Umbilical cord (tissue), 2 donors: ENCODE results near the gene CHCHD6. TPM values are rescaled to one million over a fixed set of nuclear protein-coding genes. Genes with fewer than 3 reads are reported as not detected.

Source experiments
- DNase-seq: peaks from one replicate; pipeline ENCODE4 v3.0.0-alpha.2; 2015; ENCODE audit warnings: low spot score
- total RNA-seq: library from RNA; depleted of rRNA; stranded (reverse); fragments of >200 nt; gene quantifications from one replicate; pipeline ENCODE4 v1.2.3, GENCODE V29; 2014; ENCODE audit warnings: low replicate concordance; ENCODE audit not compliant: insufficient read depth

The CHCHD6 gene
- total RNA-seq, result 11.8 TPM

- peak; percentile 96 for DNase-seq
Measured at GRCh38 chr3:126703512-126704493, at the start of gene CHCHD6. Gene CHCHD6, plus strand, starts transcription at chr3:126704240. Its CDS starts 73 bp downstream, at chr3:126704313.

- peak; percentile 71 for DNase-seq
Measured at GRCh38 chr3:126654571-126655383, 49.3 kb upstream of the CHCHD6 start, which contains the start of gene TXNRD3. Gene TXNRD3, minus strand, starts transcription at chr3:126655124.

- DNase-seq, result no peak
Measured at GRCh38 chr3:126655887-126656286, 48.2 kb upstream of the CHCHD6 start.

GRCh38 chr3:126656371-126657134, 47.5 kb upstream of the CHCHD6 start:
- DNase-seq, result no peak

- no peak for DNase-seq
Measured at GRCh38 chr3:126657901-126658300, 46.1 kb upstream of the CHCHD6 start.

- no peak for DNase-seq
Measured at GRCh38 chr3:126658584-126658983, 45.5 kb upstream of the CHCHD6 start.

- DNase-seq, result no peak
Measured at GRCh38 chr3:126659915-126660886, 43.8 kb upstream of the CHCHD6 start.

- no peak for DNase-seq
Measured at GRCh38 chr3:126661532-126662364, 42.3 kb upstream of the CHCHD6 start.

- no peak for DNase-seq
Measured at GRCh38 chr3:126663257-126663656, 40.8 kb upstream of the CHCHD6 start.

- DNase-seq, result no peak
Measured at GRCh38 chr3:126663750-126664149, 40.3 kb upstream of the CHCHD6 start.

- DNase-seq, result no peak
Measured at GRCh38 chr3:126664591-126665214, 39.3 kb upstream of the CHCHD6 start.

- DNase-seq, result no peak
Measured at GRCh38 chr3:126665221-126665936, 38.7 kb upstream of the CHCHD6 start.

- DNase-seq, result no peak
Measured at GRCh38 chr3:126665959-126666657, 37.9 kb upstream of the CHCHD6 start.

GRCh38 chr3:126666658-126667528, 37.1 kb upstream of the CHCHD6 start:
- DNase-seq, result no peak

- DNase-seq, result no peak
Measured at GRCh38 chr3:126667631-126668449, 36.2 kb upstream of the CHCHD6 start.
